Liver (tissue), 3 donors: Measurements from ENCODE around the gene RALGPS1.

ENCODE experiments used
- ATF3 ChIP-seq: IDR thresholded peaks from 2 replicates; pipeline ENCODE4 v1.6.1; 2016; ENCODE audit warnings: antibody characterized with exemption
- CTCF ChIP-seq: fragments of 150-350 bp; IDR thresholded peaks from 2 replicates; pipeline ENCODE4 v1.5.1; 2017; ENCODE audit warnings: improper control_type of control experiment, low read depth, low read length; ENCODE audit not compliant: missing input control
- FOXA1 ChIP-seq: IDR thresholded peaks from 2 replicates; pipeline ENCODE4 v1.6.1; 2016; ENCODE audit warnings: antibody characterized with exemption
- JUND ChIP-seq, 2 donors: IDR thresholded peaks; 2 replicates each; pipeline ENCODE4 v1.6.1; 2016; ENCODE audit warnings: antibody characterized with exemption in 2 of 2
- MAX ChIP-seq: IDR thresholded peaks from 2 replicates; pipeline ENCODE4 v1.6.1; 2016; ENCODE audit warnings: antibody characterized with exemption
- RXRA ChIP-seq, 2 donors: IDR thresholded peaks; 2 replicates each; pipeline ENCODE4 v1.6.1; 2017 to 2018; ENCODE audit warnings: antibody characterized with exemption in 2 of 2, mild to moderate bottlenecking in 1 of 2
- ZBTB33 ChIP-seq: IDR thresholded peaks from 2 replicates; pipeline ENCODE4 v1.6.1; 2016; ENCODE audit warnings: antibody characterized with exemption
- donor health status: healthy.
- donor health status: healthy.

GRCh38 chr9:127055745-127056402 is 141.3 kb downstream of the RALGPS1 start:
- no peak for TF ChIP-seq CTCF
- TF ChIP-seq ZBTB33, result no peak
- no peak for TF ChIP-seq RXRA (IDR thresholded peaks at IDR 0.05)
- TF ChIP-seq MAX, result no peak
- TF ChIP-seq ATF3, result no peak
- TF ChIP-seq JUND (IDR thresholded peaks at IDR 0.05), result no peak
- TF ChIP-seq FOXA1, result no peak
